ENCODE data around the gene ATP7B.

GRCh38 chr13:51892657-51893056 is 118.6 kb downstream of the ATP7B start:
- TF ChIP-seq POLR2A (IDR thresholded peaks at IDR 0.05; ENCODE audit: low read length) (no peak), GATA1 (IDR thresholded peaks at IDR 0.05; ENCODE audit: low read depth, low read length) (no peak)
